Keratinocyte (primary cell): ENCODE results near the gene FCSK. TPM values are rescaled to one million over a fixed set of nuclear protein-coding genes. Genes with fewer than 3 reads are reported as not detected.

Experiments used
- DNase-seq: peaks from one replicate; pipeline ENCODE4 v3.0.0-alpha.2; 2011; ENCODE audit warnings: low read depth, missing footprints, low spot score
- FAIRE-seq: peaks from 2 replicates; lab custom pipeline; 2011; peaks lifted over from hg19 to GRCh38; lab: Jason Lieb, UNC
- H2AFZ ChIP-seq: 2 replicates; pipeline ENCODE4 v1.6.0; 2012; ENCODE audit warnings: low read length, control low read depth, inconsistent platforms; ENCODE audit not compliant: control insufficient read depth
- H3K27ac ChIP-seq: 2 replicates; pipeline ENCODE4 v1.5.1; 2011; ENCODE audit warnings: low read length; ENCODE audit not compliant: control insufficient read depth, insufficient read depth
- H3K27me3 ChIP-seq: 3 replicates; pipeline ENCODE4 v1.6.0; 2011; ENCODE audit warnings: low read length; ENCODE audit not compliant: control insufficient read depth, insufficient read depth; ENCODE audit errors: extremely low read depth
- H3K36me3 ChIP-seq, 2 experiments: 2 replicates in 1 of 2; 3 replicates in 1 of 2; pipeline ENCODE4 v1.5.1; 2011; ENCODE audit warnings: low read length in 2 of 2, mild to moderate bottlenecking in 1 of 2; ENCODE audit not compliant: control insufficient read depth in 2 of 2, insufficient read depth in 2 of 2; ENCODE audit errors: extremely low read depth in 1 of 2
- H3K4me1 ChIP-seq: 3 replicates; pipeline ENCODE4 v1.5.1; 2011; ENCODE audit warnings: low read length; ENCODE audit not compliant: control insufficient read depth, insufficient read depth; ENCODE audit errors: extremely low read depth
- H3K4me2 ChIP-seq: 3 replicates; pipeline ENCODE4 v1.6.0; 2011; ENCODE audit warnings: low read depth, low read length; ENCODE audit not compliant: control insufficient read depth, insufficient read depth; ENCODE audit errors: extremely low read depth
- H3K4me3 ChIP-seq, 3 experiments: fragments of 200-600 bp in 1 of 3; sonication (generic) in 1 of 3; 2 replicates in 2 of 3; 3 replicates in 1 of 3; pipeline ENCODE4 v1.5.1; 2011 to 2016; ENCODE audit warnings: low read length in 3 of 3, mild to moderate bottlenecking in 3 of 3, control low read depth in 2 of 3, inconsistent platforms in 1 of 3, low read depth in 1 of 3, mixed read lengths in 1 of 3, mixed run types in 1 of 3, moderate library complexity in 1 of 3; ENCODE audit not compliant: control insufficient read depth in 2 of 3, insufficient read depth in 2 of 3; ENCODE audit errors: extremely low read depth in 1 of 3
- H3K79me2 ChIP-seq: 2 replicates; pipeline ENCODE4 v1.6.0; 2012; ENCODE audit warnings: low read length; ENCODE audit not compliant: control insufficient read depth, insufficient read depth
- H3K9ac ChIP-seq: 3 replicates; pipeline ENCODE4 v1.6.0; 2011; ENCODE audit warnings: low read length; ENCODE audit not compliant: control insufficient read depth, insufficient read depth; ENCODE audit errors: extremely low read depth
- H3K9me1 ChIP-seq: 3 replicates; pipeline ENCODE4 v1.6.0; 2011; ENCODE audit warnings: low read length; ENCODE audit not compliant: control insufficient read depth, insufficient read depth; ENCODE audit errors: extremely low read depth
- H3K9me3 ChIP-seq: 2 replicates; pipeline ENCODE4 v1.5.1; 2012; ENCODE audit warnings: low read depth, low read length; ENCODE audit not compliant: control insufficient read depth
- H4K20me1 ChIP-seq: 3 replicates; pipeline ENCODE4 v1.6.0; 2011; ENCODE audit warnings: low read length; ENCODE audit not compliant: control insufficient read depth, insufficient read depth; ENCODE audit errors: extremely low read depth
- EZH2 ChIP-seq: IDR thresholded peaks from one replicate; pipeline ENCODE4 v1.6.1; 2012; ENCODE audit warnings: inconsistent platforms, mild to moderate bottlenecking, low read length, moderate library complexity
- dilution Hi-C: fragments of 300-500 bp; cut with MboI; formaldehyde crosslinking; loops from one replicate; pipeline ENCODE4 v1.7.0; 2020; ENCODE audit warnings: low sequenced_read_pairs; ENCODE audit not compliant: extremely low pct_ligation_motif_present
- polyA plus RNA-seq, 5 experiments: library from polyadenylated mRNA; depleted of rRNA in 3 of 5; stranded (reverse) in 3 of 5; stranded (forward) in 1 of 5; unstranded in 1 of 5; fragments of >200 nt; gene quantifications; 1 replicate in 1 of 5; 2 replicates in 3 of 5; 3 replicates in 1 of 5; pipeline versions ENCODE4 v1.2.1 to v1.2.3, GENCODE V29; 2011 to 2012; ENCODE audit warnings: missing spikeins in 2 of 5, low read depth in 1 of 5, low replicate concordance in 1 of 5
- TF ChIP-seq, protein P1 (sequence below), 3 experiments: IDR thresholded peaks in 1 of 3; conservative IDR thresholded peaks in 1 of 3; optimal IDR thresholded peaks in 1 of 3; 2 replicates in 2 of 3; 3 replicates in 1 of 3; pipeline versions ENCODE3 to v1.5.1; 2011; ENCODE audit warnings: low read length in 3 of 3, mild to moderate bottlenecking in 3 of 3, moderate library complexity in 2 of 3, control low read depth in 1 of 3, inconsistent platforms in 1 of 3; ENCODE audit not compliant: insufficient read depth in 2 of 3; ENCODE audit errors: extremely low read depth in 1 of 3

Gene FCSK
- polyA plus RNA-seq, 1 donor (not counting 4 experiments of a cell fraction or from before 2014, with no cell fraction given) = 6.5 TPM

- H3K9ac ChIP-seq = no peak overlapping the region
- H3K9me3 ChIP-seq = no peaks in the 10 kb centered on the region
- DNase-seq (no peak), FAIRE-seq (no peak)
- H3K27ac ChIP-seq = no peak overlapping the region
- no peak overlapping the region for H2AFZ ChIP-seq
- peaks cover 14 to 23% of the 10 kb centered on the region in 2 experiments for H3K36me3 ChIP-seq
- TF ChIP-seq, protein P1, sequence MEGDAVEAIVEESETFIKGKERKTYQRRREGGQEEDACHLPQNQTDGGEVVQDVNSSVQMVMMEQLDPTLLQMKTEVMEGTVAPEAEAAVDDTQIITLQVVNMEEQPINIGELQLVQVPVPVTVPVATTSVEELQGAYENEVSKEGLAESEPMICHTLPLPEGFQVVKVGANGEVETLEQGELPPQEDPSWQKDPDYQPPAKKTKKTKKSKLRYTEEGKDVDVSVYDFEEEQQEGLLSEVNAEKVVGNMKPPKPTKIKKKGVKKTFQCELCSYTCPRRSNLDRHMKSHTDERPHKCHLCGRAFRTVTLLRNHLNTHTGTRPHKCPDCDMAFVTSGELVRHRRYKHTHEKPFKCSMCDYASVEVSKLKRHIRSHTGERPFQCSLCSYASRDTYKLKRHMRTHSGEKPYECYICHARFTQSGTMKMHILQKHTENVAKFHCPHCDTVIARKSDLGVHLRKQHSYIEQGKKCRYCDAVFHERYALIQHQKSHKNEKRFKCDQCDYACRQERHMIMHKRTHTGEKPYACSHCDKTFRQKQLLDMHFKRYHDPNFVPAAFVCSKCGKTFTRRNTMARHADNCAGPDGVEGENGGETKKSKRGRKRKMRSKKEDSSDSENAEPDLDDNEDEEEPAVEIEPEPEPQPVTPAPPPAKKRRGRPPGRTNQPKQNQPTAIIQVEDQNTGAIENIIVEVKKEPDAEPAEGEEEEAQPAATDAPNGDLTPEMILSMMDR (optimal IDR thresholded peaks at IDR 0.05 in 1 of 3, IDR thresholded peaks at IDR 0.05 in 1 of 3, conservative IDR thresholded peaks at IDR 0.05 in 1 of 3; ENCODE audit: extremely low read depth in 1 of 3, insufficient read depth in 2 of 3, low read length in 3 of 3) = no peak
- TF ChIP-seq EZH2 = no peak
- H3K79me2 ChIP-seq = no peaks in the 10 kb centered on the region
- H3K9me1 ChIP-seq = no peaks in the 10 kb centered on the region
- peaks cover 66% of the 10 kb centered on the region for H3K4me1 ChIP-seq
- dilution Hi-C loops = no loop called here
- H3K4me3 ChIP-seq = no peak overlapping the region
- H3K27me3 ChIP-seq = no peaks in the 10 kb centered on the region
- H4K20me1 ChIP-seq = no peaks in the 10 kb centered on the region
- no peak overlapping the region for H3K4me2 ChIP-seq
Observed at GRCh38 chr16:70478169-70478568, 23.8 kb downstream of the FCSK start.

DNA sequence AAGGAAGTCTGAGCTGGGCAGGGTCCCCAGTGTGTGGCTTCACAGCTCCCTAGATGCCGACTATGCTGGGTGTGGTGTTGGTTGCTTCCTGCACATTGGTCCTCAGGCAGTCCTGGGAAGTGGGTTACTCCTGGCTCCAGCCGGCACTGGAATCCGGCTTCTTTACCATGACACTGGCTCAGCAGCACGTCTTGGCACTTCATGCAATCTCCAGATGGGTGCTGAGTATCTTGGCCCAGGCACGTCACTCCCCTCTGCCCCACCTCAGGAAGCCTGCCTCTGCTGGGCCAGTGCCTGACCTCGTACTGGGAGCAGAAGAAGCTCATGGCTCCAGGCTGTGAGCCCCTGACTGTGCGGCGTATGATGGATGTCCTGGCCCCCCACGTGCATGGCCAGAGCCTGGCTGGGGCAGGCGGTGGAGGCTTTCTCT is 24.5 kb downstream of the FCSK start:
- no peak for TF ChIP-seq EZH2
- TF ChIP-seq, protein P1 (optimal IDR thresholded peaks at IDR 0.05 in 1 of 3, IDR thresholded peaks at IDR 0.05 in 1 of 3, conservative IDR thresholded peaks at IDR 0.05 in 1 of 3; ENCODE audit: extremely low read depth in 1 of 3, insufficient read depth in 2 of 3, low read length in 3 of 3) = no peak
- Histone ChIP-seq H3K9ac (no peak overlapping the region), H2AFZ (no peak overlapping the region), H3K4me2 (no peak overlapping the region), H3K9me1 (no peaks in the 10 kb centered on the region), H3K4me1 (peaks cover 66% of the 10 kb centered on the region), H3K79me2 (no peaks in the 10 kb centered on the region), H3K27me3 (no peaks in the 10 kb centered on the region), H3K36me3 (peaks cover 14 to 25% of the 10 kb centered on the region in 2 experiments), H3K9me3 (no peaks in the 10 kb centered on the region), H3K27ac (no peak overlapping the region), H3K4me3 (no peak overlapping the region), H4K20me1 (no peaks in the 10 kb centered on the region)
- DNase-seq (no peak), FAIRE-seq (peak; percentile 96)
- dilution Hi-C loops = no loop called here
